Stomach (tissue), 9 donors: ENCODE data around the gene ENSA. TPM values are rescaled to one million over a fixed set of nuclear protein-coding genes. Genes with fewer than 3 reads are reported as not detected.
A peak's percentile ranks its signal among the peaks of the same experiment; 100 is the strongest.
"Not testable (repeated sequence)": the region's sequence is repeated elsewhere in the genome, so short reads cannot be mapped to it uniquely, and the experiment has no call there.

Source experiments
- DNase-seq, 2 donors: peaks; one replicate each; pipeline versions ENCODE4 v3.0.0 to v3.0.0-alpha.2; 2013 to 2019
- H3K27ac ChIP-seq, 5 donors: fragments of 200-600 bp in 4 of 5; sonication (generic) in 4 of 5; one replicate each; pipeline ENCODE4 v1.5.1; 2013 to 2019; ENCODE audit warnings: mild to moderate bottlenecking in 1 of 5, moderate library complexity in 1 of 5
- H3K27me3 ChIP-seq, 3 donors: fragments of 200-600 bp; sonication (generic); one replicate each; pipeline ENCODE4 v1.5.1; 2017 to 2019; ENCODE audit warnings: mixed run types in 1 of 3
- H3K36me3 ChIP-seq, 4 donors: fragments of 200-600 bp; sonication (generic); 1 replicate in 3 of 4; 2 replicates in 1 of 4; pipeline ENCODE4 v1.5.1; 2016 to 2019
- H3K4me1 ChIP-seq, 4 donors: fragments of 200-600 bp; sonication (generic); one replicate each; pipeline ENCODE4 v1.5.1; 2016 to 2019
- H3K4me3 ChIP-seq, 4 donors: fragments of 200-600 bp; sonication (generic) in 3 of 4; one replicate each; pipeline ENCODE4 v1.5.1; 2016 to 2019; ENCODE audit warnings: mild to moderate bottlenecking in 1 of 4
- H3K9me3 ChIP-seq, 4 donors: fragments of 200-600 bp; sonication (generic); one replicate each; pipeline ENCODE4 v1.5.1; 2016 to 2019
- EP300 ChIP-seq: sonication (generic); formaldehyde crosslinking; IDR thresholded peaks from one replicate; pipeline ENCODE4 v1.6.1; 2017; ENCODE audit warnings: antibody characterized with exemption
- POLR2A ChIP-seq, 4 donors: fragments of 450-650 bp; IDR thresholded peaks; one replicate each; pipeline ENCODE4 v1.6.1; 2016; ENCODE audit warnings: antibody characterized with exemption in 4 of 4, control low read depth in 2 of 4, mild to moderate bottlenecking in 1 of 4, moderate library complexity in 1 of 4
- POLR2AphosphoS5 ChIP-seq, 3 donors: sonication (generic); formaldehyde crosslinking; IDR thresholded peaks; one replicate each; pipeline ENCODE4 v1.6.1; 2016; ENCODE audit warnings: antibody characterized with exemption in 3 of 3
- WGBS, 5 donors: extraction: QIAGEN DNeasy Blood & Tissue Kit in 3 of 5; methylation state at CpG; one replicate each; pipeline versions ENCODE4 v1.1.5 to v1.1.7; 2013 to 2018; 5-methylcytosine and 5-hydroxymethylcytosine counted together
- intact Hi-C: fragments of 100-400 bp; cut with DNase I; formaldehyde crosslinking; loops from one replicate; pipeline ENCODE4 v1.15.1; 2023; ENCODE audit warnings: low total_unique reads
- polyA plus RNA-seq, 3 donors: library from polyadenylated mRNA; stranded (reverse); fragments of 200-250 nt; gene quantifications; one replicate each; pipeline ENCODE4 v1.2.3, GENCODE V29; 2013
- total RNA-seq, 5 donors: library from RNA; depleted of rRNA; stranded (reverse); fragments of >200 nt; gene quantifications; one replicate each; pipeline versions ENCODE4 v1.1.0 to v1.2.3, GENCODE V29; 2014 to 2016
- TF ChIP-seq, protein P1 (sequence below), 7 experiments: fragments of 450-650 bp in 4 of 7; fragments of 200-600 bp in 3 of 7; sonication (generic) in 3 of 7; IDR thresholded peaks; one replicate each; pipeline ENCODE4 v1.5.1; 2016 to 2019; ENCODE audit warnings: antibody characterized with exemption in 7 of 7, control low read depth in 2 of 7, mild to moderate bottlenecking in 1 of 7
- donor health status: healthy with polysubstance abuse.
- donor health status: Bipolar disorder and iron deficiency.
- donor health status: healthy.

The ENSA gene
- total and polyA plus RNA-seq, 8 donors, result 106 to 349 (median 142) TPM

DNA sequence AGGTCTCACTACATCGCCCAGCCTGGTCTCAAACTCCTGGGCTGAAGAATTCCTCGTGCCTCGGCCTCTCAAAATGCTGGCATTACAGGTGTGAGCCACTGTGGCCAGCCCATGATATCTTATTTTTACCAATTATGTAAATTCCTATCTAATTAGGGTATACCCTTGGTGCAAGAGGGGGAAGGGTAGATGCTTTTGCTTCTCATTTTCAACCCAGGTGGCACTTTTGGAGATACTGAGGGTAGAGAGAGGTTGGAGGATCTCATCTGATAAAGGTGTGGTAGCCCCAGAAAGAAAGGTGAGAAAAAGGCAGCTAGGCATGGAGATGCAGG lies 17.4 kb downstream of the ENSA start:
- no peak for TF ChIP-seq POLR2A (IDR thresholded peaks at IDR 0.05)
- peaks cover 6 to 26% (median 13%) of the 10 kb centered on the region in 4 donors for H3K36me3 ChIP-seq
- no peak overlapping the region for H3K4me3 ChIP-seq
- H3K27ac ChIP-seq, result peak overlapping the region; percentile 82 to 89 (median 88)
- H3K9me3 ChIP-seq, result no peaks in the 10 kb centered on the region
- H3K27me3 ChIP-seq, result no peaks in the 10 kb centered on the region
- intact Hi-C loops, result no loop called here
- WGBS, 5 donors, result 83 to 88% (median 86%) methylated on average over 3 of the region's 3 CpGs
- H3K4me1 ChIP-seq, result peaks cover 36 to 71% (median 61%) of the 10 kb centered on the region in 4 donors
- DNase-seq, result no peak

DNA sequence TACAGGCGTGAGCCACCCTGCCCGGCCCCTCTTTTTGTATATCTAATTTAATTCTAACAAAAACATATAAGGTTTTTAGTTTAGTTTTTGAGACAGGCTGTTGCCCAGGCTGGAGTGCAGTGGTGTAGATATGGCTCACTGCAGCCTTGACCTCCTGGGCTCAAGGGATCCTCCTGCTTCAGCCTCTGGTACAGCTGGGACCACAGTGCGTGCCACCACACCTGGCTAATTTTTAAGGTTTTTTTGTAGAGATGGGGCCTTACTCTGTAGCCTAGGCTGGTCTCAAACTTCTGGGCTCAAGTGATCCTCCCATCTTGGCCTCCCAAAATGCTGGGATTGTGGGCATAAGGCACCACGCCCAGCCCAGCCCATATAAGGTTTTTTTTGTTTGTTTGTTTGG lies 18.8 kb downstream of the ENSA start:
- Histone ChIP-seq H3K9me3 (no peaks in the 10 kb centered on the region), H3K27me3 (no peaks in the 10 kb centered on the region), H3K36me3 (peaks cover 0 to 12% (median 5%) of the 10 kb centered on the region in 4 donors), H3K4me3 (no peak overlapping the region), H3K27ac (peak overlapping the region; percentile 35 to 89 (median 88)), H3K4me1 (peaks cover 36 to 65% (median 60%) of the 10 kb centered on the region in 4 donors)
- TF ChIP-seq POLR2A (IDR thresholded peaks at IDR 0.05), result no peak
- no peak for TF ChIP-seq POLR2AphosphoS5 (IDR thresholded peaks at IDR 0.05)
- TF ChIP-seq, protein P1, sequence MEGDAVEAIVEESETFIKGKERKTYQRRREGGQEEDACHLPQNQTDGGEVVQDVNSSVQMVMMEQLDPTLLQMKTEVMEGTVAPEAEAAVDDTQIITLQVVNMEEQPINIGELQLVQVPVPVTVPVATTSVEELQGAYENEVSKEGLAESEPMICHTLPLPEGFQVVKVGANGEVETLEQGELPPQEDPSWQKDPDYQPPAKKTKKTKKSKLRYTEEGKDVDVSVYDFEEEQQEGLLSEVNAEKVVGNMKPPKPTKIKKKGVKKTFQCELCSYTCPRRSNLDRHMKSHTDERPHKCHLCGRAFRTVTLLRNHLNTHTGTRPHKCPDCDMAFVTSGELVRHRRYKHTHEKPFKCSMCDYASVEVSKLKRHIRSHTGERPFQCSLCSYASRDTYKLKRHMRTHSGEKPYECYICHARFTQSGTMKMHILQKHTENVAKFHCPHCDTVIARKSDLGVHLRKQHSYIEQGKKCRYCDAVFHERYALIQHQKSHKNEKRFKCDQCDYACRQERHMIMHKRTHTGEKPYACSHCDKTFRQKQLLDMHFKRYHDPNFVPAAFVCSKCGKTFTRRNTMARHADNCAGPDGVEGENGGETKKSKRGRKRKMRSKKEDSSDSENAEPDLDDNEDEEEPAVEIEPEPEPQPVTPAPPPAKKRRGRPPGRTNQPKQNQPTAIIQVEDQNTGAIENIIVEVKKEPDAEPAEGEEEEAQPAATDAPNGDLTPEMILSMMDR (IDR thresholded peaks at IDR 0.05), result no peak
- TF ChIP-seq EP300, result no peak
- intact Hi-C loops, result no loop called here
- 85 to 96% (median 92%) methylated on average over 4 of the region's 4 CpGs for WGBS, 5 donors
- DNase-seq, result no peak

DNA sequence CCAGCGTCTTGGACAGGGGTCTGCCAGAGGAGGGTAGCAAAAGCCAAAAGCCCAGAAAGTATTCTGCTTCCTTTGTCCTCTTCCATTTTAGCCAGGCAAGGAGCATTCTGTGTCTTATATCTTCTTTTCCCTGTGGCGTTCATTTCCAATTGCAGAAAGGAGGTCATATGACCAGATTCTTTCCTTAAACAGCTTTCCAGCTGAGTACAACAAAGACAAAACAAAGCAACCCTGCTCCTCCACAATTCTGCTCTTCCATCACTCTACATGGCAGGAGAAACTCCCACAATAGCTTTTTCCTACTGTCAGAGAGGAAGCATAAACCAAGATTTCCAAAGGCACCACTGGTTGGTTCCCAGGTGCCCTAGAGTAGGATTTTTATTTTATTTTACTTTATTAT lies 19.7 kb downstream of the ENSA start:
- Histone ChIP-seq H3K4me1 (peaks cover 41 to 65% (median 60%) of the 10 kb centered on the region in 4 donors), H3K27me3 (no peaks in the 10 kb centered on the region), H3K27ac (peak overlapping the region in 4 of 5 donors; percentile 86 to 89 (median 88)), H3K4me3 (no peak overlapping the region), H3K9me3 (no peaks in the 10 kb centered on the region), H3K36me3 (peaks cover 0 to 10% (median 5%) of the 10 kb centered on the region in 4 donors)
- 53 to 76% (median 67%) methylated on average over 2 of the region's 2 CpGs for WGBS, 5 donors
- intact Hi-C loops, result no loop called here
- TF ChIP-seq EP300, result no peak
- TF ChIP-seq, protein P1 (IDR thresholded peaks at IDR 0.05), result no peak
- no peak for TF ChIP-seq POLR2AphosphoS5 (IDR thresholded peaks at IDR 0.05)
- no peak for TF ChIP-seq POLR2A (IDR thresholded peaks at IDR 0.05)
- peak in 1 of 2 donors; percentile 50 for DNase-seq

DNA sequence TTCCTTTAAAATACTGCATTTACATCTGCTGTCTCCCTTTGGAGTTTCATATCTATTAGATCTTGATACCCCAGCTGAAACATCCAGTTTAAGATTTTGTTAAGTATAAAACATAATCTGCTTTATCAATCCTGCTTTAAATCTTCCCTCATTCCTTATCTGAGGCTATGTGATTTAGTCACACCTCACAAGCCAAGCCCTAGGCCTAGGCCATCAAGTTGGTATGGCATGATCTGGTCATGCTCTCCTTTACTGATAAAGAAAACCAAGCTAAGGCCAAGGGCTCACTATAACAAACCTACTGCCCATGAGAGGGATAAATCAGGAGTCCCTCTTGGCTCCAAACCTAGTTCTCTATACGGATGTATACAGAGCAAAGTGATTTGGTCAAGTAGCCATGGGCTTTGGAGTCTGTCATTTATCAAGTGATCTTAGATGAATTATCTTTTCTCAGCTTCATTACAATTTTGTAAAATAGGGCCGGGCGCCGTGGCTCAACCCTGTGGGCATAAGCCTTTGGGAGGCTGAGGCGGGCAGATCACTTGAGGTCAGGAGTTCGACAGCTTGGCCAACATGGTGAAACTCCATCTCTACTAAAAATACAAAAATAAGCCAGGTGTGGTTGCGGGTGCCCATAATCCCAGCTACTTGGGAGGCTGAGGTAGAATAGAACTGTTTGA lies 22.8 kb downstream of the ENSA start:
- Histone ChIP-seq H3K36me3 (peaks cover 0 to 5% (median 2%) of the 10 kb centered on the region in 4 donors), H3K27me3 (no peaks in the 10 kb centered on the region), H3K4me1 (peaks cover 21 to 41% (median 34%) of the 10 kb centered on the region in 4 donors), H3K4me3 (no peak overlapping the region), H3K9me3 (no peaks in the 10 kb centered on the region), H3K27ac (peak overlapping the region in 2 of 5 donors; percentile 8 to 84)
- WGBS, 5 donors, result 93 to 97% (median 96%) methylated on average over 7 of the region's 7 CpGs
- DNase-seq, result no peak
- intact Hi-C loops, result no loop called here
- TF ChIP-seq POLR2A (IDR thresholded peaks at IDR 0.05) (no peak), EP300 (no peak), POLR2AphosphoS5 (IDR thresholded peaks at IDR 0.05) (no peak)
- TF ChIP-seq, protein P1 (IDR thresholded peaks at IDR 0.05), result no peak

DNA sequence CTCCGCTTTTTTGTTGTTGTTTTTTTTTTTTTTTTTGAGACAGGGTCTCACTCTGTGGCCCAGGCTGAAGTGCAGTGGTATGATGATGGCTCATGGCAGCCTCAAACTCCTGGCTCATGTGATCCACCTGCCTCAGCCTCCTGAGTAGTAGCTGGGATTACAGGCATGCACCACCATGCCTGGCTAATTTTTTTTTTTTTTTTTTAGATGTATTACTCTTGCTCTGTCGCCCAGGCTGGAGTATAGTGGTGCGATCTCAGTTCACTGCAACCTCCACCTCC lies 24.0 kb downstream of the ENSA start:
- not testable (repeated sequence) for H3K27me3 ChIP-seq
- H3K27ac ChIP-seq, result peak overlapping the region in 4 of 5 donors; percentile 72 to 89 (median 80)

More for the DNA sequence above, 24.0 kb downstream of the ENSA start:
- peaks cover 0 to 12% (median 8%) of the 10 kb centered on the region in 4 donors for H3K36me3 ChIP-seq
- intact Hi-C loops, H3K9me3 ChIP-seq, DNase-seq, H3K4me3 ChIP-seq: not testable (repeated sequence)
- 90 to 100% (median 97%) methylated on average over 3 of the region's 3 CpGs for WGBS, 5 donors
- H3K4me1 ChIP-seq, result peaks cover 14 to 29% (median 22%) of the 10 kb centered on the region in 4 donors
